ENCODE measurements around the gene INSYN1. TPM values are rescaled to one million over a fixed set of nuclear protein-coding genes. Genes with fewer than 3 reads are reported as not detected.

INSYN1 gene, protein sequence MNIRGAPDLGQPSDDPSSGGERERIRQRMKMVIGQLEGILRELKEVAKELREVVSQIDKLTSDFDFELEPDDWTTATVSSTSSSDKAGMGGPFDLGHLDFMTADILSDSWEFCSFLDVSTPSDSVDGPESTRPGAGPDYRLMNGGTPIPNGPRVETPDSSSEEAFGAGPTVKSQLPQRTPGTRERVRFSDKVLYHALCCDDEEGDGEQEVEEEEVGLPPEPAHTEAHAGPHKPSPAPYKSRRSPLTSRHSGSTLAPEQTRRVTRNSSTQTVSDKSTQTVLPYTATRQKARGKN
- 0.08 and 0.11 TPM in 2 replicates for polyA plus RNA-seq (2013)

- H3K4me2 ChIP-seq (ENCODE audit: low read length), result peak within 1 kb of the TSS; percentile 62
- no peak within 1 kb of the TSS for H3K27ac ChIP-seq (ENCODE audit: low read depth, low read length)
- no peak within 1 kb of the TSS for H3K9ac ChIP-seq (ENCODE audit: low read length)
- H3K79me1 ChIP-seq (ENCODE audit: low read length), result no peaks in the 10 kb centered on the region
- H3K9me3 ChIP-seq (ENCODE audit: insufficient read depth, low read depth, low read length), result peaks cover 3% of the 10 kb centered on the region
- H2AK5ac ChIP-seq (ENCODE audit: low read length), result no peak within 1 kb of the TSS
- peaks cover 32% of the 10 kb centered on the region for H3K27me3 ChIP-seq (ENCODE audit: insufficient read depth, low read length)
- H3K14ac ChIP-seq (ENCODE audit: low read length), result no peak within 1 kb of the TSS
- H2AFZ ChIP-seq (ENCODE audit: insufficient read depth, low read length, poor library complexity), result no peak within 1 kb of the TSS
- H3K79me2 ChIP-seq (ENCODE audit: control insufficient read depth, insufficient read depth, low read length, poor library complexity), result no peaks in the 10 kb centered on the region
- no peak within 1 kb of the TSS for H2BK5ac ChIP-seq (ENCODE audit: low read depth, low read length, poor library complexity)
- peaks cover 7 to 8% of the 10 kb centered on the region in 2 experiments for H3K4me1 ChIP-seq (ENCODE audit: control insufficient read depth in 1 of 2, insufficient read depth in 2 of 2, low read length in 2 of 2)
- no peak within 1 kb of the TSS for H4K8ac ChIP-seq (ENCODE audit: low read depth, low read length)
- H3K4ac ChIP-seq (ENCODE audit: low read depth, low read length), result no peak within 1 kb of the TSS
- no peak within 1 kb of the TSS for H3K23ac ChIP-seq (ENCODE audit: low read length)
- no CpG with 5 or more reads among the region's 44 CpGs for WGBS (ENCODE audit: extremely low coverage, insufficient coverage, insufficient read length)
- H3K18ac ChIP-seq (ENCODE audit: low read length), result no peak within 1 kb of the TSS
- no peaks in the 10 kb centered on the region for H3K36me3 ChIP-seq (ENCODE audit: control insufficient read depth in 1 of 2, insufficient read depth in 2 of 2, low read length in 2 of 2)
- peak in 1 of 2 donors; percentile 37 for DNase-seq
- H2BK12ac ChIP-seq (ENCODE audit: low read length), result no peak within 1 kb of the TSS
- no peak within 1 kb of the TSS for H2BK120ac ChIP-seq (ENCODE audit: insufficient read depth, low read length, poor library complexity)
- no peak within 1 kb of the TSS for H4K91ac ChIP-seq (ENCODE audit: low read depth, low read length)
- no peak within 1 kb of the TSS for H4K12ac ChIP-seq (ENCODE audit: low read depth, low read length)
- H3K4me3 ChIP-seq (ENCODE audit: low read depth, low read length), result peak within 1 kb of the TSS; percentile 39
Measured at GRCh38 chr15:73753250-73754130, at the start of gene INSYN1. TSS of gene INSYN1 (minus strand) at chr15:73753351. CDS start at chr15:73751130, 2,221 bp downstream.

- no CpG with 5 or more reads among the region's 6 CpGs for WGBS (ENCODE audit: extremely low coverage, insufficient coverage, insufficient read length)
Measured at GRCh38 chr15:73802431-73803041, 49.4 kb upstream of the INSYN1 start.

GRCh38 chr15:73800662-73801345, 47.7 kb upstream of the INSYN1 start:
- H2BK12ac ChIP-seq (ENCODE audit: low read length), result no peak overlapping the region
- H2BK5ac ChIP-seq (ENCODE audit: low read depth, low read length, poor library complexity), result no peak overlapping the region
- no peak overlapping the region for H2BK120ac ChIP-seq (ENCODE audit: insufficient read depth, low read length, poor library complexity)
- H3K23ac ChIP-seq (ENCODE audit: low read length), result no peak overlapping the region
- H4K12ac ChIP-seq (ENCODE audit: low read depth, low read length), result no peak overlapping the region
- no peaks in the 10 kb centered on the region for H3K36me3 ChIP-seq (ENCODE audit: control insufficient read depth in 1 of 2, insufficient read depth in 2 of 2, low read length in 2 of 2)
- no peak overlapping the region for H3K18ac ChIP-seq (ENCODE audit: low read length)
- H3K4ac ChIP-seq (ENCODE audit: low read depth, low read length), result no peak overlapping the region
- no peak overlapping the region for H4K91ac ChIP-seq (ENCODE audit: low read depth, low read length)
- no CpG with 5 or more reads among the region's 11 CpGs for WGBS (ENCODE audit: extremely low coverage, insufficient coverage, insufficient read length)
- H2AK5ac ChIP-seq (ENCODE audit: low read length), result no peak overlapping the region
- H3K9me3 ChIP-seq (ENCODE audit: insufficient read depth, low read depth, low read length), result no peaks in the 10 kb centered on the region
- H2AFZ ChIP-seq (ENCODE audit: insufficient read depth, low read length, poor library complexity), result no peak overlapping the region
- no peak overlapping the region for H4K8ac ChIP-seq (ENCODE audit: low read depth, low read length)
- no peak for DNase-seq
- peaks cover 6 to 12% of the 10 kb centered on the region in 2 experiments for H3K4me1 ChIP-seq (ENCODE audit: control insufficient read depth in 1 of 2, insufficient read depth in 2 of 2, low read length in 2 of 2)
- H3K14ac ChIP-seq (ENCODE audit: low read length), result no peak overlapping the region
- no peak overlapping the region for H3K4me3 ChIP-seq (ENCODE audit: low read depth, low read length)
- no peak overlapping the region for H3K27ac ChIP-seq (ENCODE audit: low read depth, low read length)
- no peaks in the 10 kb centered on the region for H3K27me3 ChIP-seq (ENCODE audit: insufficient read depth, low read length)
- H3K4me2 ChIP-seq (ENCODE audit: low read length), result no peak overlapping the region
- no peaks in the 10 kb centered on the region for H3K79me2 ChIP-seq (ENCODE audit: control insufficient read depth, insufficient read depth, low read length, poor library complexity)
- no peak overlapping the region for H3K9ac ChIP-seq (ENCODE audit: low read length)
- H3K79me1 ChIP-seq (ENCODE audit: low read length), result no peaks in the 10 kb centered on the region

More at GRCh38 chr15:73802431-73803041, 49.4 kb upstream of the INSYN1 start:
- Histone ChIP-seq H3K9ac (ENCODE audit: low read length) (no peak overlapping the region), H4K12ac (ENCODE audit: low read depth, low read length) (no peak overlapping the region), H3K36me3 (ENCODE audit: control insufficient read depth in 1 of 2, insufficient read depth in 2 of 2, low read length in 2 of 2) (no peaks in the 10 kb centered on the region), H3K79me1 (ENCODE audit: low read length) (no peaks in the 10 kb centered on the region), H2BK12ac (ENCODE audit: low read length) (no peak overlapping the region), H2AFZ (ENCODE audit: insufficient read depth, low read length, poor library complexity) (no peak overlapping the region), H2AK5ac (ENCODE audit: low read length) (no peak overlapping the region), H4K8ac (ENCODE audit: low read depth, low read length) (no peak overlapping the region), H2BK120ac (ENCODE audit: insufficient read depth, low read length, poor library complexity) (no peak overlapping the region), H3K79me2 (ENCODE audit: control insufficient read depth, insufficient read depth, low read length, poor library complexity) (no peaks in the 10 kb centered on the region), H4K91ac (ENCODE audit: low read depth, low read length) (no peak overlapping the region), H3K27me3 (ENCODE audit: insufficient read depth, low read length) (no peaks in the 10 kb centered on the region), H3K27ac (ENCODE audit: low read depth, low read length) (no peak overlapping the region), H3K4me2 (ENCODE audit: low read length) (no peak overlapping the region), H2BK5ac (ENCODE audit: low read depth, low read length, poor library complexity) (no peak overlapping the region), H3K14ac (ENCODE audit: low read length) (no peak overlapping the region), H3K4me3 (ENCODE audit: low read depth, low read length) (no peak overlapping the region), H3K4ac (ENCODE audit: low read depth, low read length) (no peak overlapping the region), H3K4me1 (ENCODE audit: control insufficient read depth in 1 of 2, insufficient read depth in 2 of 2, low read length in 2 of 2) (peaks cover 6 to 12% of the 10 kb centered on the region in 2 experiments), H3K9me3 (ENCODE audit: insufficient read depth, low read depth, low read length) (no peaks in the 10 kb centered on the region), H3K23ac (ENCODE audit: low read length) (no peak overlapping the region), H3K18ac (ENCODE audit: low read length) (no peak overlapping the region)
- DNase-seq, result no peak

DNA sequence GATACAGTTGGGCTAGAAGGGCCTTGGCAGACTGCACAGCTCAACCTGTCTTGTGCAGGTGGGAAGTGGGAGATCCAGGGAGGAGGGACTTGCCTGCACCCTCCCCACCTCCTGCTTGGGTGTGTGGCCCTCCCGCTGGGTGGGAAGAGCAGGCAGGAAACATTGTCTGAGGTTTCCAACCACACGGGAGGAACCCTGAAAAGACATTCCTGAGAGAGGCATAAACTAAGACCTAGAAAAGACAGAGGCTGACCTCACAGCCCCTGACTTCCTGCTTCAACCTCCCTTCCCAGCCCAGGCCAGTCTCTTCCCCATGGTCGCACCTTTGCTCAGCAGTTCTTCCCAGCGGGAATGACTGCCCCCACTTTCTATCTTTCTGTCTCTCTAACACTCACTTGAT, 46.3 kb upstream of the INSYN1 start:
- no peak overlapping the region for H4K12ac ChIP-seq (ENCODE audit: low read depth, low read length)
- no peak overlapping the region for H4K8ac ChIP-seq (ENCODE audit: low read depth, low read length)
- no peaks in the 10 kb centered on the region for H3K9me3 ChIP-seq (ENCODE audit: insufficient read depth, low read depth, low read length)
- H3K4ac ChIP-seq (ENCODE audit: low read depth, low read length), result no peak overlapping the region
- no peak overlapping the region for H3K23ac ChIP-seq (ENCODE audit: low read length)
- H3K27ac ChIP-seq (ENCODE audit: low read depth, low read length), result no peak overlapping the region
- DNase-seq, result no peak
- H2BK12ac ChIP-seq (ENCODE audit: low read length), result no peak overlapping the region
- no peak overlapping the region for H4K91ac ChIP-seq (ENCODE audit: low read depth, low read length)
- no peaks in the 10 kb centered on the region for H3K79me2 ChIP-seq (ENCODE audit: control insufficient read depth, insufficient read depth, low read length, poor library complexity)
- H3K9ac ChIP-seq (ENCODE audit: low read length), result no peak overlapping the region
- no peak overlapping the region for H2BK5ac ChIP-seq (ENCODE audit: low read depth, low read length, poor library complexity)
- H3K36me3 ChIP-seq (ENCODE audit: control insufficient read depth in 1 of 2, insufficient read depth in 2 of 2, low read length in 2 of 2), result no peaks in the 10 kb centered on the region
- H3K14ac ChIP-seq (ENCODE audit: low read length), result no peak overlapping the region
- H3K27me3 ChIP-seq (ENCODE audit: insufficient read depth, low read length), result no peaks in the 10 kb centered on the region
- H3K79me1 ChIP-seq (ENCODE audit: low read length), result no peaks in the 10 kb centered on the region
- H3K18ac ChIP-seq (ENCODE audit: low read length), result no peak overlapping the region
- H3K4me1 ChIP-seq (ENCODE audit: control insufficient read depth in 1 of 2, insufficient read depth in 2 of 2, low read length in 2 of 2), result peaks cover 6 to 12% of the 10 kb centered on the region in 2 experiments
- no peak overlapping the region for H2AFZ ChIP-seq (ENCODE audit: insufficient read depth, low read length, poor library complexity)
- H3K4me2 ChIP-seq (ENCODE audit: low read length), result no peak overlapping the region
- no peak overlapping the region for H3K4me3 ChIP-seq (ENCODE audit: low read depth, low read length)
- WGBS (ENCODE audit: extremely low coverage, insufficient coverage, insufficient read length), result no CpG with 5 or more reads among the region's 4 CpGs
- no peak overlapping the region for H2BK120ac ChIP-seq (ENCODE audit: insufficient read depth, low read length, poor library complexity)
- H2AK5ac ChIP-seq (ENCODE audit: low read length), result no peak overlapping the region
